Measurements from ENCODE around the gene SEMA3G. TPM values are rescaled to one million over a fixed set of nuclear protein-coding genes. Genes with fewer than 3 reads are reported as not detected.

SEMA3G gene
- polyA plus RNA-seq, 1 donor (not counting 4 experiments of a cell fraction or from before 2014, with no cell fraction given) = 0.07 TPM

GRCh38 chr3:52480768-52481715 lies 36.1 kb upstream of the SEMA3G start:
- H3K36me3 ChIP-seq (ENCODE audit: control insufficient read depth in 2 of 2, extremely low read depth in 1 of 2, insufficient read depth in 2 of 2, low read length in 2 of 2) = peaks cover 50 to 59% of the 10 kb centered on the region in 2 experiments
- no peaks in the 10 kb centered on the region for H4K20me1 ChIP-seq (ENCODE audit: control insufficient read depth, extremely low read depth, insufficient read depth, low read length)
- dilution Hi-C loops (cut with MboI; ENCODE audit: extremely low pct_ligation_motif_present, low sequenced_read_pairs) = no loop called here

DNA sequence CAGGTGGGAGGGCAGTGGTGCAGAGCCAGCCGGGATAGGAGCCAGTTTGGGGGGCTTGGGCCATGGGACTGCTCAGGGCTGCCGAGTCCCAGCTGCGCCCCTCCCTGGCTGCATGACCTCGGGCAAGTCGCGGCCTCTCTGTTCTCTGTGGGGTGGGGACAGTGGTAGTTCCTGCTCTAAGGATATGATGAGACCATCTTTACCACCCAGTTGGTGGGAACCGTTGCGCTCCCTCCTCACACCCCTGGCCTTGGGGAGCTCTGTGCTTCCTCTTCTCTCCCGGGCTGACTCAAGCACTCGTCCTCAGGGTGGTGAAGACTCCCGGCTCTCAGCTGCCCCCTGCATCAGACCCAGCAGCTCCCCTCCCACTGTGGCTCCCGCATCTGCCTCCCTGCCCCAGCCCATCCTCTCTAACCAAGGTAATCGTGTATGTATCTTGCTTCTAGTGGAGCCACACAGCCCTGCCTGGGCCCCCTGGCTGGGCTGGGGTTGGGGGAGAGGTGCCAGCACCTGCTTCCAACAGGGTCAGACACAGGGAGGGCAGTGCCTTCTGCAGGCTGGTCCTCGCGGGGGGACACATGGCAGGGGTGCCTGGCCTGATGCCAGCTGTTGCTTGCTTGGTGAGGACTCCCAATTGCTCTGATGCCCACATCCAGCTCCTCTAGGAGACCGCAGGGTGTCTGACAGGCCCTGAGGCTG lies 35.1 kb upstream of the SEMA3G start:
- Histone ChIP-seq H3K36me3 (ENCODE audit: control insufficient read depth in 2 of 2, extremely low read depth in 1 of 2, insufficient read depth in 2 of 2, low read length in 2 of 2) (peaks cover 53 to 62% of the 10 kb centered on the region in 2 experiments), H3K4me3 (ENCODE audit: control insufficient read depth in 2 of 3, extremely low read depth in 1 of 3, insufficient read depth in 2 of 3, low read depth in 1 of 3, low read length in 3 of 3) (no peak overlapping the region), H3K27ac (ENCODE audit: control insufficient read depth, insufficient read depth, low read length) (no peak overlapping the region), H3K79me2 (ENCODE audit: control insufficient read depth, insufficient read depth, low read length) (no peaks in the 10 kb centered on the region), H2AFZ (ENCODE audit: control insufficient read depth, low read length) (no peak overlapping the region), H3K9me1 (ENCODE audit: control insufficient read depth, extremely low read depth, insufficient read depth, low read length) (no peaks in the 10 kb centered on the region), H3K4me1 (ENCODE audit: control insufficient read depth, extremely low read depth, insufficient read depth, low read length) (peaks cover 12% of the 10 kb centered on the region), H4K20me1 (ENCODE audit: control insufficient read depth, extremely low read depth, insufficient read depth, low read length) (no peaks in the 10 kb centered on the region), H3K4me2 (ENCODE audit: control insufficient read depth, extremely low read depth, insufficient read depth, low read depth, low read length) (no peak overlapping the region), H3K9me3 (ENCODE audit: control insufficient read depth, low read depth, low read length) (no peaks in the 10 kb centered on the region), H3K9ac (ENCODE audit: control insufficient read depth, extremely low read depth, insufficient read depth, low read length) (no peak overlapping the region), H3K27me3 (ENCODE audit: control insufficient read depth, extremely low read depth, insufficient read depth, low read length) (no peaks in the 10 kb centered on the region)
- no peak for DNase-seq (ENCODE audit: low read depth, low spot score)
- FAIRE-seq = no peak
- dilution Hi-C loops (cut with MboI; ENCODE audit: extremely low pct_ligation_motif_present, low sequenced_read_pairs) = no loop called here
- no peak for TF ChIP-seq EZH2 (IDR thresholded peaks at IDR 0.05; ENCODE audit: low read length)

More at GRCh38 chr3:52480768-52481715, 36.1 kb upstream of the SEMA3G start:
- Histone ChIP-seq H3K4me1 (ENCODE audit: control insufficient read depth, extremely low read depth, insufficient read depth, low read length) (peaks cover 12% of the 10 kb centered on the region), H3K27ac (ENCODE audit: control insufficient read depth, insufficient read depth, low read length) (no peak overlapping the region), H3K27me3 (ENCODE audit: control insufficient read depth, extremely low read depth, insufficient read depth, low read length) (no peaks in the 10 kb centered on the region), H3K79me2 (ENCODE audit: control insufficient read depth, insufficient read depth, low read length) (no peaks in the 10 kb centered on the region), H3K9me1 (ENCODE audit: control insufficient read depth, extremely low read depth, insufficient read depth, low read length) (no peaks in the 10 kb centered on the region), H3K9ac (ENCODE audit: control insufficient read depth, extremely low read depth, insufficient read depth, low read length) (no peak overlapping the region), H3K4me3 (ENCODE audit: control insufficient read depth in 2 of 3, extremely low read depth in 1 of 3, insufficient read depth in 2 of 3, low read depth in 1 of 3, low read length in 3 of 3) (no peak overlapping the region), H3K4me2 (ENCODE audit: control insufficient read depth, extremely low read depth, insufficient read depth, low read depth, low read length) (no peak overlapping the region), H3K9me3 (ENCODE audit: control insufficient read depth, low read depth, low read length) (no peaks in the 10 kb centered on the region), H2AFZ (ENCODE audit: control insufficient read depth, low read length) (no peak overlapping the region)
- FAIRE-seq (no peak), DNase-seq (ENCODE audit: low read depth, low spot score) (no peak)
- TF ChIP-seq, protein P1, sequence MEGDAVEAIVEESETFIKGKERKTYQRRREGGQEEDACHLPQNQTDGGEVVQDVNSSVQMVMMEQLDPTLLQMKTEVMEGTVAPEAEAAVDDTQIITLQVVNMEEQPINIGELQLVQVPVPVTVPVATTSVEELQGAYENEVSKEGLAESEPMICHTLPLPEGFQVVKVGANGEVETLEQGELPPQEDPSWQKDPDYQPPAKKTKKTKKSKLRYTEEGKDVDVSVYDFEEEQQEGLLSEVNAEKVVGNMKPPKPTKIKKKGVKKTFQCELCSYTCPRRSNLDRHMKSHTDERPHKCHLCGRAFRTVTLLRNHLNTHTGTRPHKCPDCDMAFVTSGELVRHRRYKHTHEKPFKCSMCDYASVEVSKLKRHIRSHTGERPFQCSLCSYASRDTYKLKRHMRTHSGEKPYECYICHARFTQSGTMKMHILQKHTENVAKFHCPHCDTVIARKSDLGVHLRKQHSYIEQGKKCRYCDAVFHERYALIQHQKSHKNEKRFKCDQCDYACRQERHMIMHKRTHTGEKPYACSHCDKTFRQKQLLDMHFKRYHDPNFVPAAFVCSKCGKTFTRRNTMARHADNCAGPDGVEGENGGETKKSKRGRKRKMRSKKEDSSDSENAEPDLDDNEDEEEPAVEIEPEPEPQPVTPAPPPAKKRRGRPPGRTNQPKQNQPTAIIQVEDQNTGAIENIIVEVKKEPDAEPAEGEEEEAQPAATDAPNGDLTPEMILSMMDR (optimal IDR thresholded peaks at IDR 0.05 in 1 of 3, IDR thresholded peaks at IDR 0.05 in 1 of 3, conservative IDR thresholded peaks at IDR 0.05 in 1 of 3; ENCODE audit: extremely low read depth in 1 of 3, insufficient read depth in 2 of 3, low read length in 3 of 3) = no peak
- TF ChIP-seq EZH2 (IDR thresholded peaks at IDR 0.05; ENCODE audit: low read length) = no peak
